NT2/D1 (cell line): ENCODE measurements around the gene KANK4.

Experiments
- SUZ12 ChIP-seq: IDR thresholded peaks from 2 replicates; pipeline ENCODE4 v1.6.1; 2011; ENCODE audit not compliant: insufficient read length, insufficient read depth; ENCODE audit errors: extremely low read depth
- YY1 ChIP-seq: IDR thresholded peaks from 2 replicates; pipeline ENCODE4 v1.6.1; 2011; ENCODE audit not compliant: insufficient read length, insufficient read depth
- ZNF274 ChIP-seq: IDR thresholded peaks from 2 replicates; pipeline ENCODE4 v1.6.1; 2011; ENCODE audit warnings: mild to moderate bottlenecking, low read depth, low read length

DNA sequence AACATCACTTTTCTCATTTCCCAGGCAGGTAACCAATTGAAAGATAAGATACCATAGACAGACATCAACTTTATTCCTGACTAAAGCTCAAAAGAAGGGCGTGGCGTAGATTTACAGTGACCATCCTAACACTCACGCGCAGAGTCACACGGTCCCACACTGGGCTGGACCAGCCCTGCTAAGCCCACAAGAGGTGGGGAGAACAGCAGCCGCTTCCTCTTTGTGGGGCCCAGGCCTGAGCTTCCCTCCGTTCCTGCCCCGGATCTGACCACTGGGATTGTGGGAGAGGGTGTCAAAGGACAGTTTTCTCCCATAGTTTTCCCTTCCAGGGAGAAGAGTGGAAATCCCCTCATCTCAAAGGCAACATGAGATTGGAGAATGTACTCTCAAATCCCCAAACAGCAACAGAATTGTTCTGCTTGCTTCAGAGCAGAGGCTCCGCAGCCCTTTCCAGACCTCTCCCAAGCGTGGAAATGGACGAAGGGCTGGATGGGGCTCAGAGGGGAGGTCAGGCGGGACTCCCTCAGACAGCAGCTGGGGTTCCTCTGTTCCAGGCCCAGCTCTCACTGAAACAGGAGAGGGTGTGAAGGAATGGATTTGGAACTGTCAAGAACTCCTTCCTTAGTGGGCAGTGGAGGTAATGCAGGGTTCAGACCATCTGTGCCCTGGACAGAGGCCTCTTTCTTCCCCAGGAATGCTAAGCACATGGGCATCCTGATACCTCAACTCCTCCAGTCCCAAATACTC, 90.9 kb downstream of the KANK4 start:
- TF ChIP-seq YY1: no peak
- no peak for TF ChIP-seq ZNF274
- TF ChIP-seq SUZ12: no peak
